Testis (tissue), 3 donors: ENCODE data around the gene STX18. TPM values are rescaled to one million over a fixed set of nuclear protein-coding genes. Genes with fewer than 3 reads are reported as not detected.

ENCODE experiments used
- DNase-seq: peaks from one replicate; pipeline ENCODE4 v3.0.0-alpha.2; 2019
- H3K27ac ChIP-seq, 2 donors: fragments of 200-600 bp; sonication (generic); one replicate each; pipeline ENCODE4 v1.5.1; 2019
- H3K27me3 ChIP-seq: fragments of 200-600 bp; sonication (generic); one replicate; pipeline ENCODE4 v1.5.1; 2019
- H3K36me3 ChIP-seq: fragments of 200-600 bp; sonication (generic); one replicate; pipeline ENCODE4 v1.5.1; 2017; ENCODE audit warnings: low read depth; ENCODE audit errors: missing control alignments
- H3K4me1 ChIP-seq: fragments of 200-600 bp; sonication (generic); one replicate; pipeline ENCODE4 v1.5.1; 2019
- H3K4me3 ChIP-seq, 2 donors: fragments of 200-600 bp; sonication (generic); one replicate each; pipeline ENCODE4 v1.5.1; 2017 to 2019
- H3K9me3 ChIP-seq: fragments of 200-600 bp; sonication (generic); one replicate; pipeline ENCODE4 v1.5.1; 2017
- POLR2A ChIP-seq: fragments of 450-650 bp; IDR thresholded peaks from one replicate; pipeline ENCODE4 v1.6.1; 2017; ENCODE audit warnings: antibody characterized with exemption, mild to moderate bottlenecking, moderate library complexity
- WGBS, 2 donors: methylation state at CpG; one replicate each; pipeline ENCODE4 v1.1.5; 2018; 5-methylcytosine and 5-hydroxymethylcytosine counted together
- intact Hi-C: fragments of 100-400 bp; cut with DNase I; formaldehyde crosslinking; loops from one replicate; pipeline ENCODE4 v1.15.1; 2023; ENCODE audit warnings: low total_unique reads
- polyA plus RNA-seq: library from polyadenylated mRNA; stranded (reverse); fragments of 350-450 nt; fragmentation: Illumina TruSeq; extraction: RNeasy Lipid Tissue Mini Kit (QIAGEN cat#74804); gene quantifications from one replicate; pipeline ENCODE4 v1.2.3, GENCODE V29; 2014; ENCODE audit warnings: low read depth, low replicate concordance; ENCODE audit not compliant: insufficient read depth
- total RNA-seq, 2 donors: library from RNA; depleted of rRNA; stranded (reverse); fragments of >200 nt; gene quantifications; one replicate each; pipeline ENCODE4 v1.2.3, GENCODE V29; 2016
- TF ChIP-seq, protein P1 (sequence below), 3 experiments: fragments of 450-650 bp in 2 of 3; fragments of 200-600 bp in 1 of 3; sonication (generic) in 1 of 3; IDR thresholded peaks; one replicate each; pipeline ENCODE4 v1.5.1; 2016 to 2019; ENCODE audit warnings: antibody characterized with exemption in 3 of 3, mild to moderate bottlenecking in 2 of 3, moderate library complexity in 1 of 3

Gene STX18
- total and polyA plus RNA-seq, 3 donors from 2014 or later: 53.5 to 111 (median 55.0) TPM

DNA sequence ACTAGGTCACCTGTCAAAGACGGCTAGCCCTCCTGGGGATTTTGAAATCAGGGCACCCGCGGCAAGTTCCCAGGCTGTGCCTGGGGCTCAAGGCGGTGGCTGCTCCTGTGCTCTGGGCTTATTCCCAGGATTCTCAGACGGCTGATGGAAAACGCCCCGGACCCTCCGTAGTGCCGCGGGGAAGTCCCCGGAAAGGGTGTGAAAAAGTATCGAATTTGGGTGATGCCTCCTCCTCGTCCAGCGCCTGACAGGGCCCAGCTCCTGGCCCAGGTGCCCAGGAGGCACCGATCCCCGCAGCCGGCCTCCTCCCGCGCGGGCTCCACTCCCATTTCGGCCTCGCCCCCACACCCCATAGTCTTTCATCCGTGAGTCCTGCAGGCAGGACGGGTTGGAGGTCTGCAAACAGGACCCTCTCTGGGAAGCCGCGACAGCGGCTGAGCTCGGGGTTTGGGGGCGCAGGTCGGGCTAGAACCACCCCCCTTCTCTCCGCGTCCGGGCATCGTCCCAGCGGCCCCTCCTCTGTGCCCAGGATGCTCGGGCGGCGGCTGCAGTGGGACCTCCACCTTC, 156.0 kb downstream of the STX18 start:
- no peak for DNase-seq
- TF ChIP-seq, protein P1, sequence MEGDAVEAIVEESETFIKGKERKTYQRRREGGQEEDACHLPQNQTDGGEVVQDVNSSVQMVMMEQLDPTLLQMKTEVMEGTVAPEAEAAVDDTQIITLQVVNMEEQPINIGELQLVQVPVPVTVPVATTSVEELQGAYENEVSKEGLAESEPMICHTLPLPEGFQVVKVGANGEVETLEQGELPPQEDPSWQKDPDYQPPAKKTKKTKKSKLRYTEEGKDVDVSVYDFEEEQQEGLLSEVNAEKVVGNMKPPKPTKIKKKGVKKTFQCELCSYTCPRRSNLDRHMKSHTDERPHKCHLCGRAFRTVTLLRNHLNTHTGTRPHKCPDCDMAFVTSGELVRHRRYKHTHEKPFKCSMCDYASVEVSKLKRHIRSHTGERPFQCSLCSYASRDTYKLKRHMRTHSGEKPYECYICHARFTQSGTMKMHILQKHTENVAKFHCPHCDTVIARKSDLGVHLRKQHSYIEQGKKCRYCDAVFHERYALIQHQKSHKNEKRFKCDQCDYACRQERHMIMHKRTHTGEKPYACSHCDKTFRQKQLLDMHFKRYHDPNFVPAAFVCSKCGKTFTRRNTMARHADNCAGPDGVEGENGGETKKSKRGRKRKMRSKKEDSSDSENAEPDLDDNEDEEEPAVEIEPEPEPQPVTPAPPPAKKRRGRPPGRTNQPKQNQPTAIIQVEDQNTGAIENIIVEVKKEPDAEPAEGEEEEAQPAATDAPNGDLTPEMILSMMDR (IDR thresholded peaks at IDR 0.05): no peak
- TF ChIP-seq POLR2A: no peak
- 0 to 6% methylated on average over 6 to 36 of the region's 38 CpGs for WGBS, 2 donors

DNA sequence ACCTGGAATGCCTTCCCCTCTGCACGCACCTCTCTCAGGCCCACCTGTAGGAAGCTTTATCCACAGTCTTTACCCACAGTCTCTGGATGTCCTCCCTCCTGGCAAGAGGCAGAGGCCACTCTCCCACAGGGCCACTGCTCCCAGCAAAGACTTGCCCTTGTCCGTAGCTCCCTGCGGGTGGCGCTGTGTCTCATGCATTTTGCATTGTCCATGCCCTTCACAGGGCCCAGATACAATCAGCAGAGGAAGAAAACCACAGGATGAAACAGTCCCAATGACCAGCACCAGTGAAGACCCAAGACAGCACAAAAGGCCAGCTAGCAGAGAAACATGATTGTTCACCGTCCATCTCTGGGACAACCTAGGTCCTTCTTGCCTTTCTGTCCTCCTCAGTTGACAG, 157.0 kb downstream of the STX18 start:
- no peaks in the 10 kb centered on the region for H3K9me3 ChIP-seq
- no peak overlapping the region for H3K4me3 ChIP-seq
- H3K36me3 ChIP-seq: no peaks in the 10 kb centered on the region
- intact Hi-C loops: no loop called here
- WGBS, 2 donors: 49 to 51% methylated on average over 5 of the region's 5 CpGs
- TF ChIP-seq POLR2A: no peak
- TF ChIP-seq, protein P1 (IDR thresholded peaks at IDR 0.05): peak in 1 of 3 experiments; percentile 24
- no peak overlapping the region for H3K27ac ChIP-seq
- H3K27me3 ChIP-seq: no peaks in the 10 kb centered on the region
- H3K4me1 ChIP-seq: peaks cover 12% of the 10 kb centered on the region
- DNase-seq: peak; percentile 68

More for the DNA sequence above, 156.0 kb downstream of the STX18 start:
- intact Hi-C loops: no loop called here
- Histone ChIP-seq H3K27me3 (no peaks in the 10 kb centered on the region), H3K36me3 (no peaks in the 10 kb centered on the region), H3K4me3 (peak overlapping the region; percentile 47 to 64), H3K27ac (no peak overlapping the region), H3K9me3 (no peaks in the 10 kb centered on the region), H3K4me1 (peaks cover 12% of the 10 kb centered on the region)

DNA sequence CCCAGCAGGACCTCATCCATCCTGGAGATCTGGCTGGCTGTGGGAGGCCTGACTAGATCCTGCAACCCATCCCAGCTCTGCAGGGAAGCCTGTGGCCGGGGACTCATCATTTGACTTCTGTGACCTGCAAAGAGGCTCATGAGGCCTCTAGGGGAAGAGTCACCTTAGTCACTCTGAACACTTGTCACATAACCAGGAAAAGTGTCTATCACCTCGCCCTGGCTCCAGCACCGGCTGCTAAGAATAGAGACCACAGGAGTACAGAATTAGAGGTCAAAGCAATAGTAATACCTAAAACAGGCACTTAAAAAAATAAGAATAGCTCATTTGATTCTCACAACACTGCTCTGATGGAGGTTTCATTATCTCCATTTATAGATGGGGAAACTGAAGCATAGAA, 158.8 kb downstream of the STX18 start:
- no peaks in the 10 kb centered on the region for H3K36me3 ChIP-seq
- no peaks in the 10 kb centered on the region for H3K27me3 ChIP-seq
- intact Hi-C loops: no loop called here

GRCh38 chr4:4379540-4380087, 162.2 kb downstream of the STX18 start:
- Histone ChIP-seq H3K4me3 (no peak overlapping the region), H3K36me3 (no peaks in the 10 kb centered on the region), H3K9me3 (no peaks in the 10 kb centered on the region), H3K4me1 (no peaks in the 10 kb centered on the region), H3K27ac (no peak overlapping the region), H3K27me3 (no peaks in the 10 kb centered on the region)
- TF ChIP-seq POLR2A: no peak
- TF ChIP-seq, protein P1 (IDR thresholded peaks at IDR 0.05): no peak
- WGBS, 2 donors: 74 to 83% methylated on average over 6 of the region's 6 CpGs
- no peak for DNase-seq
- intact Hi-C loops: no loop called here

More for the DNA sequence above, 158.8 kb downstream of the STX18 start:
- H3K4me3 ChIP-seq: no peak overlapping the region
- H3K27ac ChIP-seq: no peak overlapping the region
- peaks cover 9% of the 10 kb centered on the region for H3K4me1 ChIP-seq
- no peaks in the 10 kb centered on the region for H3K9me3 ChIP-seq
- WGBS, 2 donors: 82 to 96% methylated on average over 3 of the region's 3 CpGs
- TF ChIP-seq, protein P1 (IDR thresholded peaks at IDR 0.05): no peak
- no peak for TF ChIP-seq POLR2A
- no peak for DNase-seq
